Right forelimb (tissue), 1 donor: ENCODE data around the gene DAPK1.
A peak's percentile ranks its signal among the peaks of the same experiment; 100 is the strongest.
"Not testable (repeated sequence)": the region's sequence is repeated elsewhere in the genome, so short reads cannot be mapped to it uniquely, and the experiment has no call there.

ENCODE experiments used
- DNase-seq: peaks from one replicate; pipeline ENCODE4 v3.0.0-alpha.2; 2018

The DAPK1 gene

GRCh38 chr9:87548159-87548558, 50.5 kb downstream of the DAPK1 start:
- DNase-seq, result no peak

DNA sequence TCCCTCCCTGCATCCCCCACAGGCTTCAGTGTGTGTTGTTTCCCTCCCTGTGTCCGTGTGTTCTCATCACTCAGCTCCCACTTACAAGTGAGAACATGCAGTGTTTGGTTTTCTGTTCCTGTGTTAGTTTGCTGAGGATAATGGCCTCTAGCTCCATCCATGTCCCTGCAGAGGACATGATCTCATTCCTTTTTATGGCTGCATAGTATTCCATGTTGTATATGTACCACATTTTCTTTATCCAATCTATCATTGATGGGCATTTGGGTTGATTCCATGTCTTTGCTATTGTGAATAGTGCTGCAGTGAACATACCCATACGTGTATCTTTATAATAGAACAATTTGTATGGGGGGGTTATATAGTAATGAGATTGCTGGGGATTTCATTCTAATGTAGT, 51.4 kb downstream of the DAPK1 start:
- not testable (repeated sequence) for DNase-seq

- DNase-seq, result no peak
These were observed 52.1 kb downstream of the DAPK1 start for GRCh38 chr9:87549791-87550190.

- DNase-seq, result no peak
These were observed 52.7 kb downstream of the DAPK1 start for GRCh38 chr9:87550253-87550954.

DNA sequence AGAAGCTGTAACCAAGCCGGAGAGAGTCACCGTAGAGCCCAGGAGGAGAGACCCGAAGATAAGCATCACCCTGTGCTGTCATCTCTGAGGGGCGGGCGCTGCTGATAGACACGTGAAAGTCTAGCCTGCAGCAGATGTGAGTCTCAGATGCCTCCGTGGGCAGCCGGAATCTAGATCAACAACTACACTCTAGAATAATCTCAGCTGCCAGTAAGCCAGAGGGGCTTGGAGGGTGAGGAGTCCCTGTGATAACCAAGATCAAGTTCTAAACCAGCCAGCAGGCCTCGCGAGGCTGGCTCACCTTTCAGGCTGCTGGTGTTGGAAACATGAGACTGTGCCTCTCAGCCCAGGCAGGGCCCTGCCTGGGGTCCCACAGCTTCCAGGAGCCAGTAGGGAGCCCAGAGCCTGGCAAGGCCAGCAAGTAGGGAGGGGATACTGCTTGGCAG, 54.1 kb downstream of the DAPK1 start:
- DNase-seq, result no peak

DNA sequence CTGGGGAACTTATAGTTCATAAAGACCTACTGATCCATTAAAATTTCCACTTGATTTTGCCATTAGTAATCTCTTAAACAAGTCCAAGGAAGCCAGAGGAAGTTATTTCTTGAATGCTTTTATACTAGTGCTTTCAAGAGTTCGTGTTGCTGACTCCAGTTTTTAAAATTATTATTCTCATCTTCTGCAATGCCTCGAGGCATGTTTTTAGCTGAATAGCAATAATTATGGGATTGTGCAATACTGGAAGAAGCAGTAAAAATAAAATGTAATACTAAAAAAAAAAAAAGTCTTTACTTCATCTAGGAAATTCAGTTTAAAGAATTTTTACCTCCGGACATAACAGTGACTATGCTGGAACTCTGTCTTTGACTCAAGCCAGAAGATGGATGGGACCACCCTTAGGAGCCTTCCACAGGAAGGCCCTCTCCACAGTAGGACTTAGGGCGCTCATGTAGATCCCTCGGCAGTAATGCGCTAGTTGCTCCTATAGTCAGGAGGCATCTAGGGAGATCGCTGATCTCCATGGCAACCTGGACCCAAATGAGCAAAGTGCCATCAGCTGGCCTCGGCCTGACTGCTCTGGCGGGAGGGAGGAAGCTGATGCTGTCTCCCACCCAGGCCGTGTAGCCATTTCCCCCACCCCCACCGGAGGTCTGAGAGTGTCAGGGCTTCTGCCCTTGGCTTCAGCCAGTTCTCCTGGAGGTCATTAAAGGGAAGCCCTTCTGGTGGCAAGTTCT, 56.7 kb downstream of the DAPK1 start:
- DNase-seq, result no peak

- DNase-seq, result no peak
These were observed 57.3 kb downstream of the DAPK1 start for GRCh38 chr9:87554976-87555375.

- DNase-seq, result no peak
These were observed 58.4 kb downstream of the DAPK1 start for GRCh38 chr9:87556039-87556438.

DNA sequence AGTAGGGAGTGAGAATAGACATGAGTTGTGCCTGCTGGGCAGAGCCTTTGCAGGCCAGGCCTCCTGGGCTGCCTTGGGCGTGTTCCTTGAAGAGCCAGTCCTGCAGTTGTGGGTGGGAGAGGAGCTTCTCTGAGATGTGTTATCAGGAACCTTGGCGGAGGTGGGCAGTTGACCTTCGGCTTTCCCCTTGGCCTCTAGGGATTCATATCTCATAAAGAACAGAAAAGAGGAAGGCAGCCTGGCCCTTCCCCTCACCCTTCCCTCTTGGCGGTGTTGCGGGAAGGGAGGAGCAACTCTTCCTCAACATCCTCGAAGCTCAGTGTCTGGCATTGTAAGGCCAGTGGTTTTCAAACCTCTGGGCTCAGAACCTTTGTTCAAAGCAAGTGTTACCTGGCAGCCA, 59.2 kb downstream of the DAPK1 start:
- DNase-seq, result no peak

DNA sequence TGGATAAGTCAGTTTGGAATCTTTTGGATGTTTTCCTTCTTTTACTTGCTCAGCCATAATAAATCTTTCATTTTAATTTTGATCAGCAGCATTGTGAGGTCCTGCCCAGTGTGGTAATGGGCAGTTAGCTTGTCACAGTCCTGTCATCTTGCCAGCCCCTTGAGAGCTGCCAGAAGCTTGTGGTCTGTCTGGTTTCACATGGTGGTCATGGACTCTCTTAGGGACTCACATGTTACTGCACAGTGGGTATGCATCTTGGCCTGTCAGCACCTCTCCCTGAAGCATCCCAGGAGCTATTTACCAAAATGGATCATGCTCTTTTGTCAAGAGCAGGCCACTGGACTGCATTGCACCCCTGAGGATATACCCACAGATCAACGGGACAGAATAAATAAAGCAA, 60.3 kb downstream of the DAPK1 start:
- peak; percentile 63 for DNase-seq

DNA sequence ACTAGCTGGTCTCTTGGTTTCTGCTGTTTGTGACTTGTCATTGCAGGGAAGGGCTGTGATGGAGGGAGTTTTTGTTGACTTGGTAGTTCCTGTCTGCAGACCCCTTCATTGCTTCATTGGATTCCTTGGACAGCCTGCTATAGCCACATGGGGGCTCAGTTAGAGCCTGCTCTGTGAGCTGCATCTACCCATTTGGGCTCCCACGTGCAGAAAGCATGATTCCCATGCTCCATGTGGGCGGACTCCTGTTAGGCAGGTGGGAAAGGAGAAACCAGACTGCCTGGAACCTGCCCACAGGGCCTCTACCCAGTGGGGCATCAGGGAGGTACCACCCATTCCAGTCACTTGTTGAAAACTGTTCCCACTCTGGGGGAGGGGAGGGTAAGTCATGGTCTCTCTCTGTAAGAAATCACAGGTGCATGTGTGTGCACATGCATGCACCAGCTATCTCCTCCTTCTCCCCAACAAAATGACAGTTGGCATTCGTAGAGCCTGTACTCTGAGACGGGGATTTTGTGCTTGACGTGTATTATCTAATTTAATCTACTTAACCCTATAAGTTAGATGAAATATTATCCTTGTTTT, 61.0 kb downstream of the DAPK1 start:
- no peak for DNase-seq

DNA sequence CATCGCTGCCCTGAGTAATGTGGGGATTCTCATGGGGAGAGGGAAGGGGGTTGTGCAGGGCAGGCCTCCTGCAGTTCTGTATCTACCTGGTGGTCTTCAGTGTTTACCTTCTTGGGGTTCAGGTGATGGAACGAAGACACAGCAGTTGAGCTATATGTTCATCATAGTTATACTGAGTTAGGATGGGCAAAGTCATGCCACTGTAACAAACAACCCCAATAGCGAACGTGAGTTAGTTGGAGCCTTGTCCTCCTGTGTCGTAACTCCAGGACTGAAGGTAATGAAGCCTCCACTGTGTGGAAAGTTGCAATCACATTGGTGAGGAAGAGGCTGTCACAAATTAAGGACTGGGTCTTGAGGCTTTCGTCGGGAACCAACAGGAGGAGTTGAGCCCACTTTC, 64.4 kb downstream of the DAPK1 start:
- no peak for DNase-seq

DNA sequence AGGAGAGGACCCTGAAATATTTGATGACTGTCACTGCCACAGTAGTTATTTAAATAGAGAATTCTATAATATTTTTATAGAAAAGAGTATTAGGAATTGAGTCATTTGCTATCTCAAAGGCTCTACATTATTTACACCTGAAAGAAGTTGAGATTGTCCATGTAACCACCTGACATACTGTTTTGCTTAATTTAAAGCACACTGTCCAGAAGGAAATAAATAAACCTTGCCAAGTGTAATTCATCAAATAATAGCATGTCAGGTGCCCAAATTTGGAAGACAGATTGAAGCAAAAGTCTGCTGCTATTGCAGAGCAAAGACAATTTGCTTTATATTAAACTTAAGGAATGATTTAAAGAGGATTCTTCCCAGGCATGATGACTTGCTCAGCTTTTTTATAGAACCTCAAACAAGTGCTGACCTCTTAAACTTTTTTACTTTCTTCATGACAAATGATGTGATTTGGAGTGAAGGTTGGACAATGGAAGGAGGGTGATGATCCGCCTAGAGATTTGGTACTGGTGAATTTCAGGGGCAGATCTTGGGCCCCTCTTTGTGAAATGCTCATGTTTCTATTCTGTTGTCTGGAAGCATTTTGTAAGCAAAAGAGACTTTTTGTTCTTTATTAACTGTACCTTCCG, 65.0 kb downstream of the DAPK1 start:
- DNase-seq, result no peak

- no peak for DNase-seq
These were observed 66.4 kb downstream of the DAPK1 start for GRCh38 chr9:87564111-87564510.

- DNase-seq, result no peak
These were observed 67.1 kb downstream of the DAPK1 start for GRCh38 chr9:87564791-87565241.

DNA sequence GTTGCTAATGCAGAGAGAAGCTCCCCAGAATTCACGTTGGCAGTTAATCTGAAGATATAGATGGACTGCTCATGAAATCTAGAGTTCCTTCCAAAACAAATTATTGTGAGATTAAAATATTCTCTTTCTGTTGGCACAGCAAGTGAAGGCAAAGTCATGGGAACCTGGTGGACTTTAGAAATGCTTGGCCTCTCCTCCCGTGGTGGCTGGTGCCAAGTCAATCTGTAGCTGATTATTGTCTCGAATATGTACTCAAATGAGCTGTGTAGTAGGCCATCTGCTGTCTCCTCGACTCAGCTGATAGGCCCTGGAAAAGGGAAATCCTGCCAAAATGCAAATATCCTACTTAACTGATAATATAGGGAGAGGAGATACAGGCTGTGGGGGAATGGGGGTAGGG, 69.3 kb downstream of the DAPK1 start:
- DNase-seq, result no peak

- no peak for DNase-seq
These were observed 69.9 kb downstream of the DAPK1 start for GRCh38 chr9:87567571-87567970.

- DNase-seq, result no peak
These were observed 70.3 kb downstream of the DAPK1 start for GRCh38 chr9:87567983-87568382.

DNA sequence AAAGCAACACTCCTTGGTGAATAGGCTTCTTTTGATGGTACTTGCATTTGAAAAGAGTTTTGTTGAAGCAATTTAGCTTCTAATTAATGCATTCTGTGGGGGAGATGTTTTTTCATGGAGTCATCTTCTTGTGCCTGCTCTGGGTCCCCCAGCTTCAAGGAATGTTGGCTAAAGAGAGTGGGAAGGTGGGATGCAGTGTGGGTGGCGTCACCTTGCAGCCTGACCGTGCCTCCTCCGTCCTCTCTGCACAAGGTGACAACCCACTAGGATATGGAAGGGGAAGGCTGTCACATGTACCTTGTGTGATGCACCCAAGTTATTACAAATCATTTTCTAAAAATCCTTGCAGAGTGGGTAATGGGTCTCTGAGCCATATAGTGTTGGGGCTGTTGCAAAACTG, 70.7 kb downstream of the DAPK1 start:
- DNase-seq, result no peak

DNA sequence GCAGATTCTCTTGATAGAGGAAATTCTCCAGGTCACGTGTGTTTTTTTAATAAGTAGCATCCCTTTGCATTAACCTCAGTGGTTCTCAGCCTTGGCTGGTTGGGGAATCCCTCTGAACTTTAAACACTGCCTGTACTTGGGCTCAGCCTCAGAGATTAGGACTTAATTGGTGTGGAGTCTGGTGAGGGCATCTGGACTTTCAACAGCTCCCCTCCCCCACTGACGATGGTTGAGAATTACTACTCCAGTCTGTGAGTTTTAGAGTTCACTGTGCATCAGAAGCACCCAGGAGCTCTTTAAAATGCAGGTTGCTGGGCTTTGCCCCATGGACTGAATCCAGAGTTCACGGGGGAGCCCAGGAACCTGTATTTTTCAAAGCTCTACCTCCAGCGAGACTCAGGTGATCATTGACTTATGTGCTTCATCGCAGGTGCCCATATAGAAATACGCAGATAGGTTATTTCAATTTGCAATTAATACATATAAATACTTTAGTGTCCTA, 71.4 kb downstream of the DAPK1 start:
- no peak for DNase-seq

- DNase-seq, result no peak
These were observed 71.9 kb downstream of the DAPK1 start for GRCh38 chr9:87569518-87569917.

GRCh38 chr9:87570000-87570908, 72.6 kb downstream of the DAPK1 start:
- no peak for DNase-seq
